Erythroblast (primary cell): ENCODE measurements around the gene MAMDC2.

Source experiments
- GATA1 ChIP-seq: IDR thresholded peaks from 2 replicates; pipeline ENCODE4 v1.6.1; 2011; ENCODE audit warnings: low read depth, mild to moderate bottlenecking, control low read depth, low read length, moderate library complexity
- POLR2A ChIP-seq: IDR thresholded peaks from 2 replicates; pipeline ENCODE4 v1.6.1; 2011; ENCODE audit warnings: mild to moderate bottlenecking, low read length

GRCh38 chr9:70012569-70012968, 31.1 kb upstream of the MAMDC2 start:
- TF ChIP-seq POLR2A = no peak
- no peak for TF ChIP-seq GATA1
